Spinal cord (tissue), 10 donors: ENCODE results near the gene ARL4D. TPM values are rescaled to one million over a fixed set of nuclear protein-coding genes. Genes with fewer than 3 reads are reported as not detected.

ENCODE experiments used
- DNase-seq, 6 donors: peaks; one replicate each; pipeline versions ENCODE4 v3.0.0 to v3.0.0-alpha.2; 2013 to 2015; ENCODE audit warnings: low spot score in 6 of 6, low read depth in 4 of 6
- H3K27ac ChIP-seq: one replicate; pipeline ENCODE4 v1.5.1; 2013; ENCODE audit warnings: low read depth, low read length, control low read depth
- H3K27me3 ChIP-seq: one replicate; pipeline ENCODE4 v1.6.1; 2013; ENCODE audit warnings: low read length; ENCODE audit not compliant: control insufficient read depth, insufficient read depth
- H3K36me3 ChIP-seq: one replicate; pipeline ENCODE4 v1.6.1; 2013; ENCODE audit warnings: low read length; ENCODE audit not compliant: control insufficient read depth, insufficient read depth
- H3K4me1 ChIP-seq: one replicate; pipeline ENCODE4 v1.6.1; 2013; ENCODE audit warnings: low read length; ENCODE audit not compliant: control insufficient read depth, insufficient read depth
- H3K4me3 ChIP-seq: one replicate; pipeline ENCODE4 v1.5.1; 2013; ENCODE audit warnings: low read depth, low read length, control low read depth
- H3K9me3 ChIP-seq: one replicate; pipeline ENCODE4 v1.6.1; 2013; ENCODE audit warnings: low read length; ENCODE audit not compliant: control insufficient read depth, insufficient read depth
- WGBS: methylation state at CpG from one replicate; pipeline ENCODE4 v1.1.5; 2013; ENCODE audit warnings: missing lambda C conversion rate; ENCODE audit not compliant: insufficient coverage; 5-methylcytosine and 5-hydroxymethylcytosine counted together
- polyA plus RNA-seq, 2 donors: library from polyadenylated mRNA; unstranded; fragments of 120-200 nt; gene quantifications; one replicate each; pipeline ENCODE4 v1.2.1, GENCODE V29; 2013; ENCODE audit not compliant: insufficient read length in 2 of 2
- total RNA-seq, 2 donors: library from RNA; depleted of rRNA in 1 of 2; stranded (reverse); fragments of 120-200 nt in 1 of 2; fragments of >200 nt in 1 of 2; gene quantifications; one replicate each; pipeline versions ENCODE4 v1.2.3 to v1.2.4, GENCODE V29; 2013 to 2014
- donor health status: healthy.

Gene ARL4D
- total and polyA plus RNA-seq, 4 donors, result 13.3 to 29.3 (median 16.7) TPM

GRCh38 chr17:43403846-43404245, 5.1 kb downstream of the ARL4D start:
- Histone ChIP-seq H3K4me1 (peaks cover 14% of the 10 kb centered on the region), H3K27ac (no peak overlapping the region)

GRCh38 chr17:43405861-43406260, 7.1 kb downstream of the ARL4D start:
- no peak for DNase-seq
- H3K27me3 ChIP-seq, result no peaks in the 10 kb centered on the region
- H3K27ac ChIP-seq, result no peak overlapping the region
- H3K9me3 ChIP-seq, result no peaks in the 10 kb centered on the region
- no peaks in the 10 kb centered on the region for H3K36me3 ChIP-seq
- no peak overlapping the region for H3K4me3 ChIP-seq
- no peaks in the 10 kb centered on the region for H3K4me1 ChIP-seq

More at GRCh38 chr17:43403846-43404245, 5.1 kb downstream of the ARL4D start:
- WGBS, result 50% methylated on average over 2 of the region's 5 CpGs
- Histone ChIP-seq H3K4me3 (no peak overlapping the region), H3K9me3 (no peaks in the 10 kb centered on the region), H3K36me3 (peaks cover 6% of the 10 kb centered on the region), H3K27me3 (no peaks in the 10 kb centered on the region)
- DNase-seq, result no peak

- H3K36me3 ChIP-seq, result no peaks in the 10 kb centered on the region
- no peak overlapping the region for H3K4me3 ChIP-seq
- H3K9me3 ChIP-seq, result no peaks in the 10 kb centered on the region
- H3K4me1 ChIP-seq, result peaks cover 1% of the 10 kb centered on the region
- no peaks in the 10 kb centered on the region for H3K27me3 ChIP-seq
- DNase-seq, result peak in 1 of 6 donors; percentile 89
- 74% methylated on average over 7 of the region's 10 CpGs for WGBS
- no peak overlapping the region for H3K27ac ChIP-seq
These were observed 8.2 kb downstream of the ARL4D start for GRCh38 chr17:43406676-43407645.

- H3K27me3 ChIP-seq, result no peaks in the 10 kb centered on the region
- no peaks in the 10 kb centered on the region for H3K9me3 ChIP-seq
- H3K4me1 ChIP-seq, result peaks cover 9% of the 10 kb centered on the region
- H3K36me3 ChIP-seq, result no peaks in the 10 kb centered on the region
- WGBS, result 91% methylated on average over 3 of the region's 3 CpGs
- DNase-seq, result no peak
- H3K4me3 ChIP-seq, result no peak overlapping the region
- no peak overlapping the region for H3K27ac ChIP-seq
These were observed 10.3 kb downstream of the ARL4D start for GRCh38 chr17:43409131-43409530.

- Histone ChIP-seq H3K4me3 (no peak overlapping the region), H3K4me1 (peaks cover 9% of the 10 kb centered on the region), H3K27me3 (no peaks in the 10 kb centered on the region), H3K9me3 (no peaks in the 10 kb centered on the region), H3K36me3 (no peaks in the 10 kb centered on the region), H3K27ac (peak overlapping the region; percentile 49)
- DNase-seq, result peak in 1 of 6 donors; percentile 30
- 83% methylated on average over 5 of the region's 6 CpGs for WGBS
These were observed 12.0 kb downstream of the ARL4D start for GRCh38 chr17:43410557-43411368.

GRCh38 chr17:43411369-43411677, 12.5 kb downstream of the ARL4D start:
- peak overlapping the region; percentile 49 for H3K27ac ChIP-seq
- DNase-seq, result no peak
- no peaks in the 10 kb centered on the region for H3K27me3 ChIP-seq
- H3K36me3 ChIP-seq, result no peaks in the 10 kb centered on the region
- no peaks in the 10 kb centered on the region for H3K9me3 ChIP-seq
- peaks cover 9% of the 10 kb centered on the region for H3K4me1 ChIP-seq
- no peak overlapping the region for H3K4me3 ChIP-seq

- H3K4me1 ChIP-seq, result peaks cover 9% of the 10 kb centered on the region
- no peaks in the 10 kb centered on the region for H3K27me3 ChIP-seq
- H3K4me3 ChIP-seq, result no peak overlapping the region
- no peaks in the 10 kb centered on the region for H3K36me3 ChIP-seq
- peak in 2 of 6 donors; percentile 16 to 65 for DNase-seq
- no peaks in the 10 kb centered on the region for H3K9me3 ChIP-seq
- WGBS, result no CpG with 5 or more reads among the region's 6 CpGs
- peak overlapping the region; percentile 47 for H3K27ac ChIP-seq
These were observed 13.0 kb downstream of the ARL4D start for GRCh38 chr17:43411749-43412148.

GRCh38 chr17:43412166-43412565, 13.4 kb downstream of the ARL4D start:
- WGBS, result no CpG with 5 or more reads among the region's 1 CpG
- Histone ChIP-seq H3K9me3 (no peaks in the 10 kb centered on the region), H3K27me3 (no peaks in the 10 kb centered on the region), H3K36me3 (no peaks in the 10 kb centered on the region), H3K4me1 (peaks cover 9% of the 10 kb centered on the region), H3K4me3 (no peak overlapping the region), H3K27ac (peak overlapping the region; percentile 47)
- DNase-seq, result peak in 2 of 6 donors; percentile 32 to 54

- peak in 2 of 6 donors; percentile 53 to 95 for DNase-seq
- Histone ChIP-seq H3K36me3 (no peaks in the 10 kb centered on the region), H3K4me3 (no peak overlapping the region), H3K4me1 (peaks cover 20% of the 10 kb centered on the region), H3K9me3 (no peaks in the 10 kb centered on the region), H3K27me3 (no peaks in the 10 kb centered on the region), H3K27ac (peak overlapping the region; percentile 36)
- 55% methylated on average over 5 of the region's 13 CpGs for WGBS
These were observed 18.5 kb downstream of the ARL4D start for GRCh38 chr17:43416998-43417890.
